IMR-90 (cell line): ENCODE results near the gene STIM1. TPM values are rescaled to one million over a fixed set of nuclear protein-coding genes. Genes with fewer than 3 reads are reported as not detected.

Experiments used
- ATAC-seq: fragments of 200-7000 bp; cut with Tn5 transposase; 2 replicates; pipeline ENCODE4 v1.9.1; 2020; ENCODE audit warnings: low read depth, mild to moderate bottlenecking, moderate library complexity
- BruUV-seq: library from RNA; stranded (reverse); fragments of 400-500 nt; replicated peaks from 2 replicates; lab custom pipeline; 2021; lab: Mats Ljungman, UMichigan
- CTCF ChIA-PET: fragments of 300-600 bp; formaldehyde crosslinking; extraction: SDS; loops from one replicate; lab custom pipeline; 2021; ENCODE audit warnings: antibody characterized with exemption; lab: Yijun Ruan, JAX
- POLR2A ChIA-PET: fragments of 300-600 bp; sonication (Branson Sonifier 250); formaldehyde crosslinking; loops from one replicate; lab custom pipeline; 2022; ENCODE audit warnings: antibody characterized with exemption; ENCODE audit not compliant: unreplicated experiment; lab: Charles Lee
- DNase-seq: peaks from one replicate; pipeline ENCODE4 v3.0.0; 2013
- H2AFZ ChIP-seq: replicated peaks from 2 replicates; pipeline ENCODE3; 2013; ENCODE audit warnings: low read length, mild to moderate bottlenecking; ENCODE audit not compliant: poor library complexity
- H2AK5ac ChIP-seq: 2 replicates; pipeline ENCODE4 v1.6.1; 2013; ENCODE audit warnings: low read depth, low read length, inconsistent platforms
- H2AK9ac ChIP-seq: replicated peaks from 2 replicates; pipeline ENCODE3; 2013; ENCODE audit warnings: mild to moderate bottlenecking, low read depth, low read length, moderate library complexity; ENCODE audit not compliant: poor library complexity
- H2BK120ac ChIP-seq: 2 replicates; pipeline ENCODE4 v1.6.1; 2013; ENCODE audit warnings: low read depth, low read length, inconsistent platforms
- H2BK15ac ChIP-seq: 3 replicates; pipeline ENCODE4 v1.6.1; 2013; ENCODE audit warnings: low read depth, low read length, inconsistent platforms
- H2BK20ac ChIP-seq: 2 replicates; pipeline ENCODE4 v1.6.1; 2013; ENCODE audit warnings: low read depth, mild to moderate bottlenecking, inconsistent platforms, low read length, moderate library complexity
- H2BK5ac ChIP-seq: 2 replicates; pipeline ENCODE4 v1.6.1; 2013; ENCODE audit warnings: mild to moderate bottlenecking, low read depth, low read length, inconsistent platforms; ENCODE audit not compliant: poor library complexity, severe bottlenecking
- H3K14ac ChIP-seq: replicated peaks from 2 replicates; pipeline ENCODE4 v1.6.1; 2013; ENCODE audit warnings: low read depth, low read length, inconsistent platforms
- H3K18ac ChIP-seq: 2 replicates; pipeline ENCODE4 v1.6.1; 2013; ENCODE audit warnings: low read depth, low read length, control low read depth
- H3K23ac ChIP-seq: 2 replicates; pipeline ENCODE4 v1.6.1; 2013; ENCODE audit warnings: low read depth, low read length, inconsistent platforms
- H3K27ac ChIP-seq: 2 replicates; pipeline ENCODE4 v1.5.1; 2013; ENCODE audit warnings: mild to moderate bottlenecking, control low read depth, low read length; ENCODE audit not compliant: insufficient read depth
- H3K27me3 ChIP-seq: 2 replicates; pipeline ENCODE4 v1.6.1; 2013; ENCODE audit warnings: low read length; ENCODE audit not compliant: control insufficient read depth, insufficient read depth
- H3K36me3 ChIP-seq: 2 replicates; pipeline ENCODE4 v1.6.1; 2013; ENCODE audit warnings: low read length, mixed read lengths; ENCODE audit not compliant: control insufficient read depth, insufficient read depth
- H3K4ac ChIP-seq: 2 replicates; pipeline ENCODE4 v1.6.1; 2013; ENCODE audit warnings: low read depth, low read length, inconsistent platforms
- H3K4me1 ChIP-seq: 2 replicates; pipeline ENCODE4 v1.6.1; 2013; ENCODE audit warnings: low read length, mixed read lengths; ENCODE audit not compliant: control insufficient read depth, insufficient read depth
- H3K4me2 ChIP-seq: 2 replicates; pipeline ENCODE4 v1.6.1; 2013; ENCODE audit warnings: low read depth, mild to moderate bottlenecking, control low read depth, low read length, moderate library complexity
- H3K4me3 ChIP-seq: 2 replicates; pipeline ENCODE4 v1.5.1; 2013; ENCODE audit warnings: low read depth, mild to moderate bottlenecking, control low read depth, low read length, moderate library complexity; ENCODE audit not compliant: insufficient read depth
- H3K56ac ChIP-seq: 2 replicates; pipeline ENCODE4 v1.6.1; 2013; ENCODE audit warnings: low read length, inconsistent platforms; ENCODE audit not compliant: insufficient read depth; ENCODE audit errors: extremely low read depth
- H3K79me1 ChIP-seq, 2 experiments: 2 replicates each; pipeline ENCODE4 v1.6.1; 2013; ENCODE audit warnings: low read length in 2 of 2, inconsistent platforms in 1 of 2, low read depth in 1 of 2
- H3K9ac ChIP-seq: 2 replicates; pipeline ENCODE4 v1.6.1; 2013; ENCODE audit warnings: low read depth, low read length, control low read depth
- H3K9me1 ChIP-seq: 2 replicates; pipeline ENCODE4 v1.6.1; 2013; ENCODE audit warnings: low read length, inconsistent platforms; ENCODE audit not compliant: insufficient read depth
- H3K9me3 ChIP-seq: 2 replicates; pipeline ENCODE4 v1.6.1; 2013; ENCODE audit warnings: low read length; ENCODE audit not compliant: control insufficient read depth, insufficient read depth
- H4K20me1 ChIP-seq: 2 replicates; pipeline ENCODE4 v1.6.1; 2013; ENCODE audit warnings: low read length, inconsistent platforms; ENCODE audit not compliant: insufficient read depth
- H4K5ac ChIP-seq: 2 replicates; pipeline ENCODE4 v1.6.1; 2013; ENCODE audit warnings: mild to moderate bottlenecking, low read depth, low read length, control low read depth
- H4K8ac ChIP-seq, 2 experiments: 2 replicates each; pipeline ENCODE4 v1.6.1; 2013; ENCODE audit warnings: low read depth in 2 of 2, low read length in 2 of 2, control low read depth in 1 of 2, inconsistent platforms in 1 of 2
- H4K91ac ChIP-seq: 2 replicates; pipeline ENCODE4 v1.6.1; 2013; ENCODE audit warnings: low read depth, low read length, inconsistent platforms; ENCODE audit not compliant: insufficient read depth
- BHLHE40 ChIP-seq: fragments of 150-350 bp; IDR thresholded peaks from 2 replicates; pipeline ENCODE4 v1.6.1; 2016; ENCODE audit warnings: mild to moderate bottlenecking, low read depth, low read length
- CEBPB ChIP-seq: IDR thresholded peaks from 2 replicates; pipeline ENCODE4 v1.6.1; 2012; ENCODE audit warnings: low read depth, low read length, improper control_type of control experiment
- CHD1 ChIP-seq: IDR thresholded peaks from 2 replicates; pipeline ENCODE4 v1.6.1; 2012; ENCODE audit warnings: low read depth, low read length, improper control_type of control experiment
- MXI1 ChIP-seq: IDR thresholded peaks from 2 replicates; pipeline ENCODE4 v1.6.1; 2012; ENCODE audit warnings: low read depth, mild to moderate bottlenecking, low read length, moderate library complexity, borderline replicate concordance
- NFE2L2 ChIP-seq: fragments of 150-350 bp; IDR thresholded peaks from 2 replicates; pipeline ENCODE4 v1.6.1; 2016; ENCODE audit warnings: low read depth, mild to moderate bottlenecking, low read length
- POLR2A ChIP-seq: IDR thresholded peaks from 2 replicates; pipeline ENCODE4 v1.6.1; 2012; ENCODE audit warnings: mild to moderate bottlenecking, low read depth, low read length
- RFX5 ChIP-seq: IDR thresholded peaks from 2 replicates; pipeline ENCODE4 v1.8.0; 2012; ENCODE audit warnings: low read depth, mild to moderate bottlenecking, low read length, moderate library complexity
- WGBS, 2 experiments: methylation state at CpG; one replicate each; pipeline versions ENCODE4 v1.1.5 to v1.1.7; 2013; ENCODE audit warnings: missing lambda C conversion rate in 2 of 2; ENCODE audit not compliant: insufficient read length in 1 of 2; ENCODE audit errors: extremely low coverage in 2 of 2; 5-methylcytosine and 5-hydroxymethylcytosine counted together
- dilution Hi-C: fragments of 300-500 bp; cut with HindIII; formaldehyde crosslinking; loops from one replicate; pipeline ENCODE4 v1.14.3; 2018; ENCODE audit warnings: low sequenced_read_pairs; ENCODE audit not compliant: unreplicated experiment
- in situ Hi-C: fragments of 300-500 bp; cut with MboI; formaldehyde crosslinking; loops from 3 replicates; pipeline ENCODE4 v1.14.3; 2019; ENCODE audit warnings: low sequenced_read_pairs, inconsistent platforms, mixed read lengths
- intact Hi-C: fragments of 100-400 bp; cut with micrococcal nuclease; formaldehyde crosslinking; loops from 2 replicates; pipeline ENCODE4 v1.10.0; 2022
- polyA plus RNA-seq, 3 experiments: library from polyadenylated mRNA; depleted of rRNA; stranded (reverse); fragments of >200 nt; gene quantifications; 2 replicates each; pipeline ENCODE4 v1.2.3, GENCODE V29; 2012; ENCODE audit warnings: low replicate concordance in 1 of 3
- total RNA-seq: library from RNA; depleted of rRNA; stranded (reverse); fragments of >200 nt; gene quantifications from 2 replicates; pipeline ENCODE4 v1.2.3, GENCODE V29; 2012
- TF ChIP-seq, protein P1 (sequence below): fragments of 150-350 bp; IDR thresholded peaks from 2 replicates; pipeline ENCODE4 v1.6.1; 2016; ENCODE audit warnings: low read depth, mild to moderate bottlenecking, low read length, moderate library complexity, borderline replicate concordance

The STIM1 gene
- total and polyA plus RNA-seq, 2 of the 4 experiments (the other 2 are of a cell fraction), result 17.9 to 23.0 TPM

GRCh38 chr11:3837793-3838192 is 17.7 kb upstream of the STIM1 start:
- Histone ChIP-seq H3K4me1 (peaks cover 22% of the 10 kb centered on the region), H2BK120ac (no peak overlapping the region), H3K9me1 (peaks cover 45% of the 10 kb centered on the region), H3K56ac (no peak overlapping the region), H3K23ac (no peak overlapping the region), H2AK5ac (no peak overlapping the region), H3K79me1 (peaks cover 48 to 73% of the 10 kb centered on the region in 2 experiments), H3K14ac (no peak overlapping the region), H3K9ac (no peak overlapping the region), H3K9me3 (no peaks in the 10 kb centered on the region), H3K4ac (no peak overlapping the region), H4K5ac (no peak overlapping the region), H4K91ac (no peak overlapping the region), H3K27ac (no peak overlapping the region), H2AFZ (no peak overlapping the region), H2BK15ac (no peak overlapping the region), H3K4me2 (no peak overlapping the region), H3K18ac (no peak overlapping the region), H2BK5ac (no peak overlapping the region), H3K27me3 (no peaks in the 10 kb centered on the region), H2BK20ac (no peak overlapping the region), H4K20me1 (peaks cover 72% of the 10 kb centered on the region), H2AK9ac (peak overlapping the region; percentile 35), H4K8ac (no peak overlapping the region), H3K36me3 (0 out of 2 replicates have a peak, but pooled peaks cover 2% of the 10 kb centered on the region), H3K4me3 (no peak overlapping the region)
- ATAC-seq (no peak), DNase-seq (no peak)
- dilution Hi-C loops (no loop called here), in situ Hi-C loops (no loop called here), intact Hi-C loops (no loop called here)
- TF ChIP-seq RFX5 (no peak), NFE2L2 (no peak), CHD1 (no peak), CEBPB (no peak), BHLHE40 (no peak), MXI1 (no peak), POLR2A (no peak)
- TF ChIP-seq, protein P1, sequence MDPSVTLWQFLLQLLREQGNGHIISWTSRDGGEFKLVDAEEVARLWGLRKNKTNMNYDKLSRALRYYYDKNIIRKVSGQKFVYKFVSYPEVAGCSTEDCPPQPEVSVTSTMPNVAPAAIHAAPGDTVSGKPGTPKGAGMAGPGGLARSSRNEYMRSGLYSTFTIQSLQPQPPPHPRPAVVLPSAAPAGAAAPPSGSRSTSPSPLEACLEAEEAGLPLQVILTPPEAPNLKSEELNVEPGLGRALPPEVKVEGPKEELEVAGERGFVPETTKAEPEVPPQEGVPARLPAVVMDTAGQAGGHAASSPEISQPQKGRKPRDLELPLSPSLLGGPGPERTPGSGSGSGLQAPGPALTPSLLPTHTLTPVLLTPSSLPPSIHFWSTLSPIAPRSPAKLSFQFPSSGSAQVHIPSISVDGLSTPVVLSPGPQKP, result no peak
- POLR2A ChIA-PET, result no interaction called here
- CTCF ChIA-PET, result no interaction called here
- no CpG with 5 or more reads among the region's 1 CpG for WGBS, 2 experiments
- no TSS peak for BruUV-seq
